Fibroblast of skin of left quadriceps (primary cell): Measurements from ENCODE around the gene ALG12.

Source experiments
- DNase-seq, 2 experiments: peaks; one replicate each; pipeline ENCODE4 v3.0.0-alpha.2; 2013; ENCODE audit warnings: low read depth in 2 of 2

The ALG12 gene

GRCh38 chr22:49887702-49888101 lies 30.5 kb downstream of the ALG12 start:
- no peak for DNase-seq

GRCh38 chr22:49887064-49887451 lies 31.2 kb downstream of the ALG12 start:
- DNase-seq = no peak

- DNase-seq = no peak
Observed at GRCh38 chr22:49886346-49887063, 31.7 kb downstream of the ALG12 start.

- no peak for DNase-seq
Observed at GRCh38 chr22:49885881-49886280, 32.4 kb downstream of the ALG12 start.

- no peak for DNase-seq
Observed at GRCh38 chr22:49885281-49885680, 33.0 kb downstream of the ALG12 start.

GRCh38 chr22:49884503-49885260 lies 33.6 kb downstream of the ALG12 start:
- no peak for DNase-seq

GRCh38 chr22:49884075-49884474 lies 34.2 kb downstream of the ALG12 start:
- no peak for DNase-seq

- no peak for DNase-seq
Observed at GRCh38 chr22:49883294-49883640, 35.0 kb downstream of the ALG12 start.

GRCh38 chr22:49882519-49883293 lies 35.5 kb downstream of the ALG12 start:
- no peak for DNase-seq

GRCh38 chr22:49881856-49882255 lies 36.4 kb downstream of the ALG12 start:
- no peak for DNase-seq

DNA sequence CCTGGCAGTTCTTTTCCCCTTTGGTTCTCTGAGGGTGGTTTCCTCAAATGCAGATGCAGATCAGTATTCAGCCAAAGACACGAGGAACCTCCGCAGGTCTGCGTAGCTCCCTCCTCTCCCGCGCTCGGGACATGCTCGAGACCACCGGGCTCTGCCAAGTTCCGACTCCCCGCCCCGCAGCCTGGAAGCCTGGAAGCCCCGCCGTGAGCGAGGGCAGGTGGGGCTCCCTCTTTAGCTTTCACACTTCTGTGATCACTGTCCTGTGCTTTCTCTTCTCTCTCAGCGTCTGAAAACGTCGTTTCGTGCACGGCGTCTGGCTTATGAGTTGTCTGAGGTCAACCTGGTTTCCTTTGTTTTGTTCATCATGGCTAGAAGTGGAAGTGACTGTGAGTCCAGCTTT lies 38.0 kb downstream of the ALG12 start:
- no peak for DNase-seq

GRCh38 chr22:49879871-49880270 lies 38.4 kb downstream of the ALG12 start:
- DNase-seq = no peak

DNA sequence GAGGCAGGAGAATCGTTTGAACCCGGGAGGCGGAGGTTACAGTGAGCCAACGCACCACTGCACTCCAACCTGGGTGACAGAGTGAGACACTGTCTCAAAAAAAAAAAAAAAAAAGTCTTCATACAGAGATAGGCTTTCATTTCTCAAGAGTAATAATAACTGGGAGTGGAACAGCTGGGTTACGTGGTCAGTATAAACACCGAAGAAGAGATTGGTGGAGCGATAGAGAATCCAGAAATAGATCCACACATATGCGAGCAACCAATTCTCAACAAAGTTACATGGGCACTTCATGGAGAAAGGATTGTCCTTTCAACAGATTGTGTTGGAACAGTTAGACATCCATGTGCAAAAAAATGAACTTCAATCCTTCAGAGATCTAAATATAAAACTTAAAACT lies 40.0 kb downstream of the ALG12 start:
- no peak for DNase-seq

DNA sequence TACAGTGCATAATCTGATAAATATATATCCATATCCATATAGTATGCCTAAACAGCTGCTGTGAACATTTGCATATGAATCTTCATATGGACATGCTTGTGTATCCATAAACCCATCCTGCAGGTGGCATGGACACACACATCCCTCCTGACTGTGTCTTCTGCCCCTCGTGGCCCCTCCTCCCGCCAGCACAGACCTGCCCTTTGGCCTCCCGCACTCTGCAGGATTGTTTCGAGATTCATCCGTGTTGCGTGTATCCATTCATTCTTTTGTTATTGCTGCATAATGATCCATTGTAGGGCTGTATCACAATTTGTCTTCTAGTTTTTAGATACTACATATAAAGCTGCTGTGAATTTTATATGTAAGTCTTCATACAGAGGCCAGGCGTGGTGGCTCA lies 40.6 kb downstream of the ALG12 start:
- no peak for DNase-seq

GRCh38 chr22:49873228-49873940 lies 44.9 kb downstream of the ALG12 start:
- DNase-seq = no peak

GRCh38 chr22:49872347-49872746 lies 45.9 kb downstream of the ALG12 start:
- DNase-seq = no peak

DNA sequence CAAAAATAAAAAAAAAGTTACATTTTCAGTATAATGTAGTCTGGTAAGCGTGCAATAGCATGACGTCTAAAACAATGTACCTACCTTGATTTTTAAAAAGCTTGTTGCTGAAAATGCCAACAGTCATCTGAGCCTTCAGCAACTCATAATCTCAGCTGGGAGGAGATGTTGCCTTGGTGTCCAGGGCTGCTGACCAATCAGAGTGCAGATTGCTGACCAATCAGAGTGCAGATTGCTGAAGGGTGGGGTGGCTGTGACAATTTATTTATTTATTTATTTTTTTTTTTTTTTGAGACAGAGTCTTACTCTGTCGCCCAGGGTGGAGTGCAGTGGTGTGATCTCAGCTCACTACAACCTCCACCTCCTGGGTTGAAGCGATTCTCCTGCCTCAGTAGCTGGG lies 46.8 kb downstream of the ALG12 start:
- DNase-seq = no peak

DNA sequence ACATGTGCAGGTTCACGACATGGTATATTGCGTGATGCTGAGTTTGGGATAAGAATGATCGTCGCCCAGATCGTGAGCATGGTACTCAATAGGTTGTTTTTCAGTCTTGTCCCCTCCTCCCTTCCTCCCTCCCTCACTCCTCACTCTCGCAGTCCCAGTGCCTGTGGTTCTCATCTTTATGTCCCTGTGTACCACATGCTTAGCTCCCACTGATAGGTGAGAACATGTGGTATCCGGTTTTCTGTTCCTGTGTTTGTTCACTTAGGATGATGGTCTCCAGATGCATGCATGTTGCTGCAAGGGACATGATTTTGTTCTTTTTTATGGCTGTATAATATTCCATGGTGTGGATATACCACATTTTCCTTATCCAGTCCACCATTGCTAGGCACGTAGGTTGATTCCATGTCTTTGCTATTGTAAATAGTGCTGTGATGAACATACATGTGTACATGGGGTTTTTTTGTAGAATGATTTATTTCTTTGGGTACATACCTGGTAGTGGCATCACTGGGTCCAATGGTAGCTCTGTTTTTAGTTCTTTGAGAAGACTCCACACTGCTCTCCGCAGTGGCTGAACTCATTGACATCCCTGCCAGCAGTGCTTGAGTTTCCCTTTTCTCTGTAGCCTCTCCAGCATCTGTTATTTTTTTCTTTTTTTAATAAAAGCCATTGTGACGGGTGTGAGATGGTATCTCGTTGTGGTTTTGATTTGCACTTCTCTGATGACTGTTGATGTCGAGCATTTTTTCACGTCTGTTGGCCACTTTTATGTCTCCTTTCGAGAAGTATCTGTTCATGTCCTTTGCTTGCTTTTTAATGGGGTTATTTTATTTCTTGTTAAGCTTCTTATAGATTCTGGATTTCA lies 48.2 kb downstream of the ALG12 start:
- no peak for DNase-seq

DNA sequence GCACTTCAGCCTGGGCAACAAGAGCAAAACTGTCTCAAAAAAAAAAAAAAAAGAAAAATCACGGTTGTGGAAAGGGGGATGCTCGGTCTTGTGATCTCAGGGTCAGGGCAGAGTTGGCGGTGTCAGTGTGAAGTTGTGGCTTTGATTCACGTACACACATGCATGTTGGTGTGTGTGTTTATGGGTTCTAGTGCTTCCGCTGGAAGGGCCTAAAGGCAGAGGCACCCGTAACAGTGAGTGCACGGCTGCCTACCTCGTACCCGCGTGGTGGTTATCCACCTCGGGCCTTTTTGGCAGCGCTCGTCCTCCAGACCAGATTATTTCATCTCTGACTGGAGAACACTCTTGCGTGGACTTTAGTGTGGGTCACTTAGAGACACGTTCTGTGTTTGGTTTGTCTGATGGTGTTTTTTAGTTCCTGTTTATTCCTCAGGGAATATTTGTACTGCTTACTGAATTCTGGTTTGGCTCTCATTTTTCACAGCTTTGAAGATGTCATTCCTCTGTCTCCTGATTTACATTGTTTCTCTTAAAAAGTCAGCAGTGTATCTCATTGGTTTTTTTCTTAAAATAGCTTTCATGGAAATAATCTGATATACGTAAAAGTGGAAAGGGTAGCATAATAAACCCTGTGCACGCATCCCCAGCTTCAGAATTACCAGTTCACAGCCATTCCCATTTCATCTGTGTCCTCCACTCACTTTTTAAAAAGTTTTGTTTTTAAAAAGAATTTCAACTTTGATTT lies 49.0 kb downstream of the ALG12 start:
- DNase-seq = no peak
